Kidney epithelial cell (primary cell): Measurements from ENCODE around the gene ASB1. TPM values are rescaled to one million over a fixed set of nuclear protein-coding genes. Genes with fewer than 3 reads are reported as not detected.

Experiments
- DNase-seq: peaks from one replicate; pipeline ENCODE4 v3.0.0-alpha.2; 2010; ENCODE audit warnings: low read depth
- H3K27me3 ChIP-seq: 2 replicates; pipeline ENCODE4 v1.6.0; 2011; ENCODE audit warnings: low read length; ENCODE audit not compliant: control insufficient read depth, insufficient read depth
- H3K36me3 ChIP-seq: 2 replicates; pipeline ENCODE4 v1.5.1; 2011; ENCODE audit warnings: low read length; ENCODE audit not compliant: control insufficient read depth, insufficient read depth
- H3K4me3 ChIP-seq: 2 replicates; pipeline ENCODE4 v1.5.1; 2011; ENCODE audit warnings: low read depth, mild to moderate bottlenecking, control low read depth, low read length
- CTCF ChIP-seq: IDR thresholded peaks from 2 replicates; pipeline ENCODE4 v1.5.1; 2011; ENCODE audit warnings: mild to moderate bottlenecking, moderate library complexity, low read length, control low read depth, inconsistent platforms; ENCODE audit not compliant: insufficient read depth, poor library complexity, severe bottlenecking
- total RNA-seq: library from RNA; depleted of rRNA; stranded (reverse); fragments of >200 nt; gene quantifications from 2 replicates; pipeline ENCODE4 v1.2.3, GENCODE V29; 2015

Gene ASB1
- total RNA-seq, 1 donor from 2014 or later = 23.0 TPM

- Histone ChIP-seq H3K27me3 (no peaks in the 10 kb centered on the region), H3K36me3 (peaks cover 7% of the 10 kb centered on the region)
- TF ChIP-seq CTCF = no peak
Observed at GRCh38 chr2:238448031-238448955, 21.6 kb downstream of the ASB1 start.

GRCh38 chr2:238449241-238449640 lies 22.5 kb downstream of the ASB1 start:
- Histone ChIP-seq H3K4me3 (no peak overlapping the region), H3K36me3 (peaks cover 4% of the 10 kb centered on the region), H3K27me3 (no peaks in the 10 kb centered on the region)
- DNase-seq = no peak
- TF ChIP-seq CTCF = no peak

More at GRCh38 chr2:238448031-238448955, 21.6 kb downstream of the ASB1 start:
- DNase-seq = no peak
- H3K4me3 ChIP-seq = no peak overlapping the region

- DNase-seq = no peak
- H3K27me3 ChIP-seq = no peaks in the 10 kb centered on the region
- no peak for TF ChIP-seq CTCF
- peaks cover 3% of the 10 kb centered on the region for H3K36me3 ChIP-seq
- H3K4me3 ChIP-seq = no peak overlapping the region
Observed at GRCh38 chr2:238449909-238450417, 23.2 kb downstream of the ASB1 start.

GRCh38 chr2:238450440-238450861 lies 23.7 kb downstream of the ASB1 start:
- peaks cover 3% of the 10 kb centered on the region for H3K36me3 ChIP-seq
- DNase-seq = no peak
- no peak overlapping the region for H3K4me3 ChIP-seq
- no peaks in the 10 kb centered on the region for H3K27me3 ChIP-seq
- no peak for TF ChIP-seq CTCF

- no peak for DNase-seq
- peaks cover 3% of the 10 kb centered on the region for H3K36me3 ChIP-seq
- H3K27me3 ChIP-seq = no peaks in the 10 kb centered on the region
- TF ChIP-seq CTCF = no peak
- no peak overlapping the region for H3K4me3 ChIP-seq
Observed at GRCh38 chr2:238453842-238454241, 27.1 kb downstream of the ASB1 start.
